Suprapubic skin (tissue), 4 donors: ENCODE measurements around the gene TMEM98.

Experiments used
- CTCF ChIP-seq, 2 donors: fragments of 200-600 bp in 1 of 2; fragments of 450-650 bp in 1 of 2; sonication (generic) in 1 of 2; IDR thresholded peaks; one replicate each; pipeline ENCODE4 v1.5.1; 2016 to 2019; ENCODE audit warnings: antibody characterized with exemption in 2 of 2, mild to moderate bottlenecking in 1 of 2, moderate library complexity in 1 of 2
- POLR2A ChIP-seq, 2 donors: fragments of 450-650 bp; IDR thresholded peaks; one replicate each; pipeline ENCODE4 v1.6.1; 2017; ENCODE audit warnings: antibody characterized with exemption in 2 of 2, mild to moderate bottlenecking in 2 of 2, moderate library complexity in 2 of 2
- POLR2AphosphoS5 ChIP-seq, 3 donors: sonication (generic); formaldehyde crosslinking; IDR thresholded peaks; one replicate each; pipeline ENCODE4 v1.6.1; 2017; ENCODE audit warnings: antibody characterized with exemption in 3 of 3

- TF ChIP-seq POLR2A (IDR thresholded peaks at IDR 0.05) (no peak), POLR2AphosphoS5 (IDR thresholded peaks at IDR 0.05) (no peak), CTCF (IDR thresholded peaks at IDR 0.05) (no peak)
Observed at GRCh38 chr17:32944248-32945020, 16.5 kb downstream of the TMEM98 start.
